ENCODE results near the gene MRRF.

- TF ChIP-seq CTCF (conservative IDR thresholded peaks at IDR 0.05 in 1 of 2, IDR thresholded peaks at IDR 0.05 in 1 of 2; ENCODE audit: low read depth in 1 of 2, low read length in 2 of 2), result no peak
- no peak for TF ChIP-seq EZH2 (IDR thresholded peaks at IDR 0.05; ENCODE audit: low read length, missing control alignments)
Measured at GRCh38 chr9:122371846-122372245, 107.2 kb downstream of the MRRF start.

Data from fibroblast of lung (primary cell).